Measurements from ENCODE around the gene SOCS3.

SOCS3 gene

GRCh38 chr17:78351449-78352006 is 8.3 kb downstream of the SOCS3 start:
- DNase-seq (ENCODE audit: low read depth in 2 of 3, low spot score in 1 of 3), result no peak

GRCh38 chr17:78349891-78350642 is 9.8 kb downstream of the SOCS3 start:
- DNase-seq (ENCODE audit: low read depth in 2 of 3, low spot score in 1 of 3), result no peak

- DNase-seq (ENCODE audit: low read depth in 2 of 3, low spot score in 1 of 3), result no peak
Measured at GRCh38 chr17:78348055-78348770, 11.7 kb downstream of the SOCS3 start.

- no peak for DNase-seq (ENCODE audit: low read depth in 2 of 3, low spot score in 1 of 3)
Measured at GRCh38 chr17:78347453-78347852, 12.4 kb downstream of the SOCS3 start.

- DNase-seq (ENCODE audit: low read depth in 2 of 3, low spot score in 1 of 3), result no peak
Measured at GRCh38 chr17:78346605-78347250, 13.1 kb downstream of the SOCS3 start.

- DNase-seq (ENCODE audit: low read depth in 2 of 3, low spot score in 1 of 3), result no peak
Measured at GRCh38 chr17:78345791-78346494, 13.9 kb downstream of the SOCS3 start.

GRCh38 chr17:78345172-78345571 is 14.7 kb downstream of the SOCS3 start:
- no peak for DNase-seq (ENCODE audit: low read depth in 2 of 3, low spot score in 1 of 3)

GRCh38 chr17:78344666-78345065 is 15.2 kb downstream of the SOCS3 start:
- DNase-seq (ENCODE audit: low read depth in 2 of 3, low spot score in 1 of 3), result no peak

GRCh38 chr17:78343543-78344201 is 16.2 kb downstream of the SOCS3 start:
- peak in 1 of 3 donors; percentile 55 for DNase-seq (ENCODE audit: low read depth in 2 of 3, low spot score in 1 of 3)

GRCh38 chr17:78343187-78343542 is 16.7 kb downstream of the SOCS3 start:
- DNase-seq (ENCODE audit: low read depth in 2 of 3, low spot score in 1 of 3), result no peak

- DNase-seq (ENCODE audit: low read depth in 2 of 3, low spot score in 1 of 3), result no peak
Measured at GRCh38 chr17:78342449-78343186, 17.3 kb downstream of the SOCS3 start.

- no peak for DNase-seq (ENCODE audit: low read depth in 2 of 3, low spot score in 1 of 3)
Measured at GRCh38 chr17:78341559-78342448, 18.1 kb downstream of the SOCS3 start.

- no peak for DNase-seq (ENCODE audit: low read depth in 2 of 3, low spot score in 1 of 3)
Measured at GRCh38 chr17:78340183-78340955, 19.5 kb downstream of the SOCS3 start.

- no peak for DNase-seq (ENCODE audit: low read depth in 2 of 3, low spot score in 1 of 3)
Measured at GRCh38 chr17:78338486-78339259, 21.2 kb downstream of the SOCS3 start.

- no peak for DNase-seq (ENCODE audit: low read depth in 2 of 3, low spot score in 1 of 3)
Measured at GRCh38 chr17:78337244-78338109, 22.4 kb downstream of the SOCS3 start.

- no peak for DNase-seq (ENCODE audit: low read depth in 2 of 3, low spot score in 1 of 3)
Measured at GRCh38 chr17:78335209-78335608, 24.7 kb downstream of the SOCS3 start.

- no peak for DNase-seq (ENCODE audit: low read depth in 2 of 3, low spot score in 1 of 3)
Measured at GRCh38 chr17:78332991-78333390, 26.9 kb downstream of the SOCS3 start.

Data from stimulated activated CD4-positive, alpha-beta T cell treated with anti-CD3 and anti-CD28 coated beads, Interleukin-12 subunit alpha, Interleukin-12 subunit beta, amount 100 ng/mL, for 48 hours (primary cell).